H9 (cell line): ENCODE data around the gene DAP3. TPM values are rescaled to one million over a fixed set of nuclear protein-coding genes. Genes with fewer than 3 reads are reported as not detected.
A peak's percentile ranks its signal among the peaks of the same experiment; 100 is the strongest.

Experiments used
- DNase-seq: peaks from one replicate; pipeline ENCODE4 v3.0.0-alpha.2; 2017
- H2AFZ ChIP-seq: one replicate; pipeline ENCODE4 v1.6.1; 2013; ENCODE audit warnings: mild to moderate bottlenecking, low read length, control low read depth, moderate library complexity
- H2AK5ac ChIP-seq: 2 replicates; pipeline ENCODE4 v1.6.1; 2013; ENCODE audit warnings: low read length, control low read depth, mixed read lengths; ENCODE audit not compliant: insufficient read length
- H2BK120ac ChIP-seq: one replicate; pipeline ENCODE4 v1.6.1; 2013; ENCODE audit warnings: low read depth, mild to moderate bottlenecking, low read length, control low read depth, inconsistent platforms; ENCODE audit not compliant: poor library complexity, severe bottlenecking
- H2BK12ac ChIP-seq: 2 replicates; pipeline ENCODE4 v1.6.1; 2013; ENCODE audit warnings: low read length, control low read depth, mixed read lengths, low read depth; ENCODE audit not compliant: insufficient read length
- H2BK15ac ChIP-seq: 2 replicates; pipeline ENCODE4 v1.6.1; 2013; ENCODE audit warnings: low read depth, low read length, control low read depth
- H2BK20ac ChIP-seq: one replicate; pipeline ENCODE4 v1.6.1; 2013; ENCODE audit warnings: low read depth, mild to moderate bottlenecking, low read length, control low read depth, inconsistent platforms; ENCODE audit not compliant: poor library complexity, severe bottlenecking
- H2BK5ac ChIP-seq: 2 replicates; pipeline ENCODE4 v1.6.1; 2013; ENCODE audit warnings: low read length, control low read depth, mixed read lengths; ENCODE audit not compliant: insufficient read length
- H3K14ac ChIP-seq: 2 replicates; pipeline ENCODE4 v1.6.1; 2013; ENCODE audit warnings: low read length, control low read depth; ENCODE audit not compliant: insufficient read depth
- H3K18ac ChIP-seq: 2 replicates; pipeline ENCODE4 v1.6.1; 2013; ENCODE audit warnings: low read depth, mild to moderate bottlenecking, mixed read lengths, low read length, control low read depth; ENCODE audit not compliant: insufficient read length
- H3K23ac ChIP-seq: 2 replicates; pipeline ENCODE4 v1.6.1; 2013; ENCODE audit warnings: low read length, control low read depth, mixed read lengths, low read depth; ENCODE audit not compliant: insufficient read length
- H3K23me2 ChIP-seq: 2 replicates; pipeline ENCODE4 v1.6.1; 2013; ENCODE audit warnings: low read depth, mild to moderate bottlenecking, mixed read lengths, low read length, control low read depth; ENCODE audit not compliant: insufficient read length, poor library complexity, severe bottlenecking
- H3K27ac ChIP-seq: 2 replicates; pipeline ENCODE4 v1.5.1; 2013; ENCODE audit warnings: low read length, control low read depth, mixed read lengths, low read depth; ENCODE audit not compliant: insufficient read length
- H3K27me3 ChIP-seq: 2 replicates; pipeline ENCODE4 v1.6.1; 2013; ENCODE audit warnings: low read length, control low read depth, inconsistent platforms; ENCODE audit not compliant: insufficient read depth
- H3K4ac ChIP-seq: 2 replicates; pipeline ENCODE4 v1.6.1; 2013; ENCODE audit warnings: low read depth, mild to moderate bottlenecking, control low read depth, inconsistent platforms, low read length, moderate library complexity
- H3K4me1 ChIP-seq: 2 replicates; pipeline ENCODE4 v1.6.1; 2013; ENCODE audit warnings: low read length, control low read depth, inconsistent platforms; ENCODE audit not compliant: insufficient read depth
- H3K4me2 ChIP-seq: 2 replicates; pipeline ENCODE4 v1.6.1; 2013; ENCODE audit warnings: low read length, control low read depth, mixed read lengths; ENCODE audit not compliant: insufficient read length, insufficient read depth
- H3K56ac ChIP-seq: 2 replicates; pipeline ENCODE4 v1.6.1; 2013; ENCODE audit warnings: low read depth, mild to moderate bottlenecking, mixed read lengths, low read length, control low read depth; ENCODE audit not compliant: insufficient read length
- H3K79me1 ChIP-seq: 2 replicates; pipeline ENCODE4 v1.6.1; 2013; ENCODE audit warnings: low read depth, mild to moderate bottlenecking, moderate library complexity, low read length, control low read depth, inconsistent platforms; ENCODE audit not compliant: insufficient read depth, poor library complexity, severe bottlenecking
- H3K79me2 ChIP-seq: 2 replicates; pipeline ENCODE4 v1.6.1; 2013; ENCODE audit warnings: low read length, control low read depth, inconsistent platforms; ENCODE audit not compliant: insufficient read depth
- H3K9ac ChIP-seq: 2 replicates; pipeline ENCODE4 v1.6.1; 2013; ENCODE audit warnings: low read length, control low read depth, mixed read lengths; ENCODE audit not compliant: insufficient read length; ENCODE audit errors: extremely low read depth
- H3K9me3 ChIP-seq: one replicate; pipeline ENCODE4 v1.6.1; 2013; ENCODE audit warnings: low read depth, low read length, inconsistent platforms; ENCODE audit not compliant: control insufficient read depth
- H3T11ph ChIP-seq: one replicate; pipeline ENCODE4 v1.6.1; 2013; ENCODE audit warnings: mild to moderate bottlenecking, low read length, control low read depth, inconsistent platforms
- H4K20me1 ChIP-seq: one replicate; pipeline ENCODE4 v1.6.1; 2013; ENCODE audit not compliant: control insufficient read depth, insufficient read length, insufficient read depth
- H4K5ac ChIP-seq: 2 replicates; pipeline ENCODE4 v1.6.1; 2013; ENCODE audit warnings: low read depth, mild to moderate bottlenecking, mixed read lengths, low read length, control low read depth; ENCODE audit not compliant: insufficient read length
- H4K8ac ChIP-seq: replicated peaks from 2 replicates; pipeline ENCODE4 v1.6.1; 2013; ENCODE audit warnings: low read length, control low read depth, mixed read lengths, low read depth; ENCODE audit not compliant: insufficient read length
- H4K91ac ChIP-seq: 2 replicates; pipeline ENCODE4 v1.6.1; 2013; ENCODE audit warnings: low read depth, mild to moderate bottlenecking, moderate library complexity, mixed read lengths, low read length, control low read depth; ENCODE audit not compliant: insufficient read length
- H3K27ac Mint-ChIP-seq, 3 experiments: 2 replicates in 2 of 3; 3 replicates in 1 of 3; pipeline ENCODE4 v1.8.0; 2020 to 2021; ENCODE audit warnings: mixed read lengths in 3 of 3, mild to moderate bottlenecking in 1 of 3, moderate library complexity in 1 of 3
- H3K27me3 Mint-ChIP-seq: 2 replicates; pipeline ENCODE4 v1.8.0; 2021; ENCODE audit warnings: low read depth, mild to moderate bottlenecking, moderate library complexity, mixed read lengths
- H3K36me3 Mint-ChIP-seq, 3 experiments: 2 replicates in 2 of 3; 3 replicates in 1 of 3; pipeline ENCODE4 v1.8.0; 2020 to 2021; ENCODE audit warnings: low read depth in 3 of 3, mixed read lengths in 3 of 3; ENCODE audit not compliant: insufficient read depth in 1 of 3
- H3K4me1 Mint-ChIP-seq, 2 experiments: 2 replicates each; pipeline ENCODE4 v1.8.0; 2020; ENCODE audit warnings: mixed read lengths in 2 of 2
- H3K4me3 Mint-ChIP-seq, 2 experiments: 2 replicates in 1 of 2; 3 replicates in 1 of 2; pipeline ENCODE4 v1.8.0; 2020 to 2021; ENCODE audit warnings: mild to moderate bottlenecking in 2 of 2, mixed read lengths in 2 of 2, moderate library complexity in 1 of 2
- H3K9me3 Mint-ChIP-seq, 2 experiments: 2 replicates in 1 of 2; 3 replicates in 1 of 2; pipeline ENCODE4 v1.8.0; 2020; ENCODE audit warnings: mild to moderate bottlenecking in 2 of 2, mixed read lengths in 2 of 2, moderate library complexity in 1 of 2
- WGBS: extraction: QIAGEN DNeasy Blood & Tissue Kit; methylation state at CpG from one replicate; pipeline ENCODE4 v1.1.7; 2013; ENCODE audit warnings: missing lambda C conversion rate, low lambda C conversion rate, mixed read lengths; ENCODE audit not compliant: insufficient read length; ENCODE audit errors: extremely low coverage; 5-methylcytosine and 5-hydroxymethylcytosine counted together
- total RNA-seq: library from RNA; stranded (reverse); gene quantifications from 2 replicates; pipeline ENCODE4 v1.2.1, GENCODE V29; 2021
- TF ChIP-seq, protein P1 (sequence below): fragments of 200-600 bp; sonication (generic); conservative IDR thresholded peaks from 3 replicates; pipeline ENCODE4 v1.8.0; 2021; ENCODE audit warnings: antibody characterized with exemption, mild to moderate bottlenecking

DAP3 gene
- total RNA-seq, 1 experiment from 2014 or later, result 114 TPM

DNA sequence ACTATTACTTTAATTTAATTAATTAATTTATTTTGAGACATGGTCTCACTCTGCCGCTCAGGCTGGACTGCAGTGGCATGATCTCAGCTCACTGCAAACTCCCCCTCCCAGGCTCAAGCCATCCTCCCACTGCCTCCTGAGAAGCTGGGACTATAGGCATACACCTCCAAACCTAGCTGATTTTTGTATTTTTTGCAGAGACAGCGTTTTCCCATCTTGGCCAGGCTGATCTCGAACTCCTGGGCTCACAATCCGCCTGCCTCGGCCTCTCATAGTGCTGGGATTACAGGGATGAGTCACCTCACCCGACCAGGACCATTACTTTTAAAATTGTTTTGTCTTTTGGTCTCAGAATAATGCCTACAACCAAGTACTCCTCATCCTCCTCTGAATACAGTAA is 15.9 kb upstream of the DAP3 start:
- Histone ChIP-seq H3K9me3 (no peaks in the 10 kb centered on the region), H4K20me1 (no peaks in the 10 kb centered on the region), H3K14ac (no peak overlapping the region), H3K27me3 (no peaks in the 10 kb centered on the region), H3K27ac (no peak overlapping the region), H2AFZ (no peak overlapping the region), H3T11ph (no peak overlapping the region), H2BK15ac (no peak overlapping the region), H2BK5ac (no peak overlapping the region), H3K4me1 (no peaks in the 10 kb centered on the region), H3K79me2 (no peaks in the 10 kb centered on the region), H2BK120ac (no peak overlapping the region), H3K4ac (no peak overlapping the region), H3K79me1 (no peaks in the 10 kb centered on the region), H3K23me2 (no peaks in the 10 kb centered on the region), H3K9ac (no peak overlapping the region), H4K8ac (no peak overlapping the region), H2AK5ac (no peak overlapping the region), H3K4me2 (no peak overlapping the region), H2BK20ac (no peak overlapping the region), H4K5ac (no peak overlapping the region), H2BK12ac (no peak overlapping the region), H3K23ac (no peak overlapping the region), H3K18ac (no peak overlapping the region), H4K91ac (no peak overlapping the region), H3K56ac (no peak overlapping the region)
- Mint-ChIP-seq H3K36me3 (peaks cover 39 to 92% (median 89%) of the 10 kb centered on the region in 3 experiments; a peak in 6 of 7 replicates), H3K4me1 (no peaks in the 10 kb centered on the region), H3K4me3 (no peak overlapping the region), H3K27ac (peak overlapping the region in 2 of 3 experiments; percentile 47 to 52; a peak in 2 of 7 replicates), H3K27me3 (no peaks in the 10 kb centered on the region), H3K9me3 (no peaks in the 10 kb centered on the region)
- TF ChIP-seq, protein P1, sequence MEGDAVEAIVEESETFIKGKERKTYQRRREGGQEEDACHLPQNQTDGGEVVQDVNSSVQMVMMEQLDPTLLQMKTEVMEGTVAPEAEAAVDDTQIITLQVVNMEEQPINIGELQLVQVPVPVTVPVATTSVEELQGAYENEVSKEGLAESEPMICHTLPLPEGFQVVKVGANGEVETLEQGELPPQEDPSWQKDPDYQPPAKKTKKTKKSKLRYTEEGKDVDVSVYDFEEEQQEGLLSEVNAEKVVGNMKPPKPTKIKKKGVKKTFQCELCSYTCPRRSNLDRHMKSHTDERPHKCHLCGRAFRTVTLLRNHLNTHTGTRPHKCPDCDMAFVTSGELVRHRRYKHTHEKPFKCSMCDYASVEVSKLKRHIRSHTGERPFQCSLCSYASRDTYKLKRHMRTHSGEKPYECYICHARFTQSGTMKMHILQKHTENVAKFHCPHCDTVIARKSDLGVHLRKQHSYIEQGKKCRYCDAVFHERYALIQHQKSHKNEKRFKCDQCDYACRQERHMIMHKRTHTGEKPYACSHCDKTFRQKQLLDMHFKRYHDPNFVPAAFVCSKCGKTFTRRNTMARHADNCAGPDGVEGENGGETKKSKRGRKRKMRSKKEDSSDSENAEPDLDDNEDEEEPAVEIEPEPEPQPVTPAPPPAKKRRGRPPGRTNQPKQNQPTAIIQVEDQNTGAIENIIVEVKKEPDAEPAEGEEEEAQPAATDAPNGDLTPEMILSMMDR, result no peak
- no peak for DNase-seq
- WGBS, result no CpG with 5 or more reads among the region's 6 CpGs
